Cardiac muscle cell (in vitro differentiated cells and primary cell): ENCODE measurements around the gene ARHGEF25. TPM values are rescaled to one million over a fixed set of nuclear protein-coding genes. Genes with fewer than 3 reads are reported as not detected.

Source experiments
- DNase-seq, 2 donors: peaks; one replicate each; pipeline versions ENCODE4 v3.0.0 to v3.0.0-alpha.2; 2010 to 2017; ENCODE audit warnings: low read depth in 1 of 2, low spot score in 1 of 2
- H3K27ac ChIP-seq: fragments of 200-600 bp; sonication (generic); 2 replicates; pipeline ENCODE4 v1.5.1; 2016
- H3K27me3 ChIP-seq: fragments of 200-600 bp; sonication (generic); 2 replicates; pipeline ENCODE4 v1.6.0; 2016; ENCODE audit warnings: control low read depth
- H3K36me3 ChIP-seq: fragments of 200-600 bp; sonication (generic); 2 replicates; pipeline ENCODE4 v1.5.1; 2016; ENCODE audit warnings: control low read depth
- H3K4me1 ChIP-seq: fragments of 200-600 bp; sonication (generic); 2 replicates; pipeline ENCODE4 v1.8.1; 2017; ENCODE audit warnings: low read depth, mild to moderate bottlenecking, mixed run types
- H3K4me3 ChIP-seq: fragments of 200-600 bp; sonication (generic); 2 replicates; pipeline ENCODE4 v1.5.1; 2016; ENCODE audit warnings: mild to moderate bottlenecking
- H3K9me3 ChIP-seq: fragments of 200-600 bp; sonication (generic); 2 replicates; pipeline ENCODE4 v1.5.1; 2017; ENCODE audit warnings: low read depth, mild to moderate bottlenecking, control low read depth
- polyA plus RNA-seq: library from polyadenylated mRNA; unstranded; fragments of >200 nt; fragmentation: Nextera tagmentation; extraction: Ambion mirVana; gene quantifications from 2 replicates; pipeline ENCODE4 v1.2.1, GENCODE V29; 2016
- total RNA-seq: library from RNA; depleted of rRNA; stranded (reverse); fragments of >200 nt; gene quantifications from 2 replicates; pipeline ENCODE4 v1.2.3, GENCODE V29; 2016
- TF ChIP-seq, protein P1 (sequence below): IDR thresholded peaks from 2 replicates; pipeline ENCODE4 v1.5.1; 2012; ENCODE audit warnings: low read depth, mild to moderate bottlenecking, low read length

ARHGEF25 gene
- total and polyA plus RNA-seq, 2 experiments from 2014 or later: 2.0 to 38.6 TPM

- H3K4me1 ChIP-seq: peaks cover 4% of the 10 kb centered on the region
- H3K36me3 ChIP-seq: no peaks in the 10 kb centered on the region
- H3K27ac ChIP-seq: no peak overlapping the region
- peaks cover 28% of the 10 kb centered on the region for H3K27me3 ChIP-seq
- no peaks in the 10 kb centered on the region for H3K9me3 ChIP-seq
- TF ChIP-seq, protein P1, sequence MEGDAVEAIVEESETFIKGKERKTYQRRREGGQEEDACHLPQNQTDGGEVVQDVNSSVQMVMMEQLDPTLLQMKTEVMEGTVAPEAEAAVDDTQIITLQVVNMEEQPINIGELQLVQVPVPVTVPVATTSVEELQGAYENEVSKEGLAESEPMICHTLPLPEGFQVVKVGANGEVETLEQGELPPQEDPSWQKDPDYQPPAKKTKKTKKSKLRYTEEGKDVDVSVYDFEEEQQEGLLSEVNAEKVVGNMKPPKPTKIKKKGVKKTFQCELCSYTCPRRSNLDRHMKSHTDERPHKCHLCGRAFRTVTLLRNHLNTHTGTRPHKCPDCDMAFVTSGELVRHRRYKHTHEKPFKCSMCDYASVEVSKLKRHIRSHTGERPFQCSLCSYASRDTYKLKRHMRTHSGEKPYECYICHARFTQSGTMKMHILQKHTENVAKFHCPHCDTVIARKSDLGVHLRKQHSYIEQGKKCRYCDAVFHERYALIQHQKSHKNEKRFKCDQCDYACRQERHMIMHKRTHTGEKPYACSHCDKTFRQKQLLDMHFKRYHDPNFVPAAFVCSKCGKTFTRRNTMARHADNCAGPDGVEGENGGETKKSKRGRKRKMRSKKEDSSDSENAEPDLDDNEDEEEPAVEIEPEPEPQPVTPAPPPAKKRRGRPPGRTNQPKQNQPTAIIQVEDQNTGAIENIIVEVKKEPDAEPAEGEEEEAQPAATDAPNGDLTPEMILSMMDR: no peak
- H3K4me3 ChIP-seq: peak overlapping the region; percentile 42
- no peak for DNase-seq
Measured at GRCh38 chr12:57611827-57612710, 834 bp downstream of the ARHGEF25 start.

- DNase-seq: no peak
- TF ChIP-seq, protein P1: no peak
- H3K27ac ChIP-seq: no peak overlapping the region
- no peaks in the 10 kb centered on the region for H3K9me3 ChIP-seq
- H3K36me3 ChIP-seq: no peaks in the 10 kb centered on the region
- no peak overlapping the region for H3K4me3 ChIP-seq
- peaks cover 36% of the 10 kb centered on the region for H3K27me3 ChIP-seq
- peaks cover 4% of the 10 kb centered on the region for H3K4me1 ChIP-seq
Measured at GRCh38 chr12:57612711-57613426, 1.6 kb downstream of the ARHGEF25 start.

GRCh38 chr12:57613427-57614109 is 2.3 kb downstream of the ARHGEF25 start:
- Histone ChIP-seq H3K4me3 (no peak overlapping the region), H3K27me3 (peaks cover 43% of the 10 kb centered on the region), H3K27ac (no peak overlapping the region), H3K9me3 (no peaks in the 10 kb centered on the region), H3K36me3 (no peaks in the 10 kb centered on the region), H3K4me1 (peaks cover 4% of the 10 kb centered on the region)
- no peak for DNase-seq
- TF ChIP-seq, protein P1: no peak

DNA sequence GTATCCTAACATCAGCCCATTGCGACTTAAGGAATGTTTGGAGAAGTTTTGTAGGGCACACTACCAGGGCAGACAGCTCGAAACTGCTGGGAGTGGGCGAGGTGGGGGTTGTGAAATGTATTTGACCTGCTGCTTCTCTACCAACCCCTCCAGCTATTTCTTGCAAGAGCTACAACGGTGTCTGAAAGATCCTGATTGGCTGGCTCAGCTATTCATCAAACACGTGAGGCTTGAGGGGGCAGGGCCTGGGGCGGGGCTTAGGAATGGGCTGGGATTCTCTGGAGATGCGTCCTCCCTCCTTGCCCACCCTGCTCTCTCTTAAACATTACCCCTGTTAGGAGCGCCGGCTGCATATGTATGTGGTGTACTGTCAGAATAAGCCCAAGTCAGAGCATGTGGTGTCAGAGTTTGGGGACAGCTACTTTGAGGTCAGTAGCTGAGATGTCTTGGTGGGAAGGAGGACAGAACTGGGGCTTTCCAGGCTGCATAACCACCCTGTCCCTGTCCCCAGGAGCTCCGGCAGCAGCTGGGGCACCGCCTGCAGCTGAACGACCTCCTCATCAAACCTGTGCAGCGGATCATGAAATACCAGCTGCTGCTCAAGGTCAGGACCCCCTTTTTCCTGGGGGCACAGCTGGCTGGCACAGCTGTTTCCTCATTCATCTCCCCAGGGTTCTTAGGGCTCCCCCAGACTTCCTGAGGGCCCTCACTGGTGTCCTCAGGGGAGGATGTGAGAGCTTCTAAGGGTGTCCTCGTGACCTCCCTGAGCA is 3.1 kb downstream of the ARHGEF25 start:
- Histone ChIP-seq H3K27me3 (peaks cover 51% of the 10 kb centered on the region), H3K9me3 (no peaks in the 10 kb centered on the region), H3K36me3 (no peaks in the 10 kb centered on the region), H3K4me3 (no peak overlapping the region), H3K27ac (no peak overlapping the region), H3K4me1 (peaks cover 4% of the 10 kb centered on the region)
- TF ChIP-seq, protein P1: no peak
- no peak for DNase-seq

GRCh38 chr12:57614948-57615500 is 3.8 kb downstream of the ARHGEF25 start:
- Histone ChIP-seq H3K9me3 (no peaks in the 10 kb centered on the region), H3K27me3 (peaks cover 58% of the 10 kb centered on the region), H3K4me3 (no peak overlapping the region), H3K4me1 (peaks cover 4% of the 10 kb centered on the region), H3K36me3 (no peaks in the 10 kb centered on the region), H3K27ac (no peak overlapping the region)
- TF ChIP-seq, protein P1: no peak
- DNase-seq: no peak
